HG03280 (cell line): Measurements from ENCODE around the gene FLOT1.

Experiments used
- ATAC-seq: cut with Tn5 transposase; IDR thresholded peaks from one replicate; pipeline ENCODE4 v1.9.1; 2021; ENCODE audit warnings: mild to moderate bottlenecking, moderate library complexity; ENCODE audit not compliant: unreplicated experiment

The FLOT1 gene

GRCh38 chr6:30747902-30748769, 5.6 kb upstream of the FLOT1 start:
- no peak for ATAC-seq

- no peak for ATAC-seq
These were observed 4.8 kb upstream of the FLOT1 start for GRCh38 chr6:30747300-30747687.

GRCh38 chr6:30744054-30744805, 1.7 kb upstream of the FLOT1 start, which contains the start of gene IER3:
IER3 (minus strand) TSS chr6:30744547; CDS start chr6:30744518, 29 bp downstream.
- ATAC-seq = no peak

GRCh38 chr6:30743099-30744053, 889 bp upstream of the FLOT1 start:
- ATAC-seq = peak; percentile 20

- peak; percentile 1 for ATAC-seq
These were observed 635 bp downstream of the FLOT1 start for GRCh38 chr6:30741789-30742315.

- ATAC-seq = no peak
These were observed 1.3 kb downstream of the FLOT1 start for GRCh38 chr6:30741063-30741779.

GRCh38 chr6:30740540-30740870, 2.0 kb downstream of the FLOT1 start:
- ATAC-seq = no peak

- no peak for ATAC-seq
These were observed 4.0 kb downstream of the FLOT1 start for GRCh38 chr6:30738532-30738931.

- ATAC-seq = no peak
These were observed 6.7 kb downstream of the FLOT1 start for GRCh38 chr6:30735668-30736314.

- ATAC-seq = no peak
These were observed 10.1 kb downstream of the FLOT1 start for GRCh38 chr6:30732237-30732943.

- no peak for ATAC-seq
These were observed 11.7 kb downstream of the FLOT1 start for GRCh38 chr6:30730601-30731435.

GRCh38 chr6:30727920-30728553, 14.4 kb downstream of the FLOT1 start:
- no peak for ATAC-seq

- ATAC-seq = no peak
These were observed 15.7 kb downstream of the FLOT1 start for GRCh38 chr6:30726506-30727413.

- no peak for ATAC-seq
These were observed 16.6 kb downstream of the FLOT1 start for GRCh38 chr6:30725713-30726505.

- ATAC-seq = no peak
These were observed 17.4 kb downstream of the FLOT1 start for GRCh38 chr6:30724906-30725667.
